SK-N-SH (cell line): Measurements from ENCODE around the gene LY6G6D. TPM values are rescaled to one million over a fixed set of nuclear protein-coding genes. Genes with fewer than 3 reads are reported as not detected.

Experiments used
- CTCF ChIA-PET: fragments of 300-600, 350-600 bp; formaldehyde crosslinking; extraction: SDS; loops from one replicate; lab custom pipeline; 2021; lab: Yijun Ruan, JAX
- POLR2A ChIA-PET: fragments of 350-600 bp; sonication (Branson Sonifier 250); formaldehyde crosslinking; extraction: SDS; loops from one replicate; lab custom pipeline; 2020; ENCODE audit warnings: antibody characterized with exemption, inconsistent platforms; lab: Yijun Ruan, JAX
- DNase-seq: peaks from one replicate; pipeline ENCODE4 v3.0.0; 2012
- H2AFZ ChIP-seq: fragments of 200-600 bp; sonication (generic); 2 replicates; pipeline ENCODE4 v1.8.1; 2016; ENCODE audit warnings: antibody characterized with exemption, mild to moderate bottlenecking, low read depth
- H3F3A ChIP-seq: fragments of 200-600 bp; sonication (generic); replicated peaks from 2 replicates; pipeline ENCODE3; 2016; ENCODE audit warnings: antibody characterized with exemption, mild to moderate bottlenecking; ENCODE audit not compliant: insufficient read depth
- H3K27ac ChIP-seq, 2 experiments: fragments of 200-500 bp in 1 of 2; fragments of 200-600 bp in 1 of 2; sonication (Bioruptor generic) in 1 of 2; sonication (generic), shearing (Covaris generic) in 1 of 2; 2 replicates each; pipeline versions ENCODE4 v1.5.1 to v1.6.1; 2014 to 2016; ENCODE audit warnings: low read depth in 2 of 2, inconsistent platforms in 1 of 2, low read length in 1 of 2, mild to moderate bottlenecking in 1 of 2, mixed read lengths in 1 of 2
- H3K27me3 ChIP-seq: fragments of 200-600 bp; sonication (generic), shearing (Covaris generic); 2 replicates; pipeline ENCODE4 v1.6.1; 2016; ENCODE audit warnings: mixed run types; ENCODE audit not compliant: insufficient read depth
- H3K36me3 ChIP-seq, 2 experiments: fragments of 200-500 bp in 1 of 2; fragments of 200-600 bp in 1 of 2; sonication (Bioruptor generic) in 1 of 2; sonication (generic) in 1 of 2; replicated peaks in 1 of 2; 2 replicates each; pipeline versions ENCODE3 to v1.5.1; 2014 to 2016; ENCODE audit warnings: low read length in 1 of 2, mild to moderate bottlenecking in 1 of 2; ENCODE audit not compliant: insufficient read depth in 2 of 2, control insufficient read depth in 1 of 2
- H3K4me1 ChIP-seq, 2 experiments: fragments of 200-500 bp in 1 of 2; fragments of 200-600 bp in 1 of 2; sonication (Bioruptor generic) in 1 of 2; sonication (generic), shearing (Covaris generic) in 1 of 2; 2 replicates each; pipeline versions ENCODE4 v1.5.1 to v1.6.1; 2014 to 2016; ENCODE audit warnings: low read depth in 1 of 2, low read length in 1 of 2, mixed run types in 1 of 2; ENCODE audit not compliant: insufficient read depth in 2 of 2, control insufficient read depth in 1 of 2
- H3K4me2 ChIP-seq: fragments of 200-600 bp; sonication (generic), shearing (Covaris generic); 2 replicates; pipeline ENCODE4 v1.6.1; 2017; ENCODE audit warnings: mixed run types
- H3K4me3 ChIP-seq, 2 experiments: fragments of 200-500 bp in 1 of 2; fragments of 200-600 bp in 1 of 2; sonication (Bioruptor generic) in 1 of 2; sonication (generic), shearing (Covaris generic) in 1 of 2; 2 replicates each; pipeline versions ENCODE4 v1.5.1 to v1.8.1; 2014 to 2016; ENCODE audit warnings: low read depth in 2 of 2, inconsistent platforms in 1 of 2, low read length in 1 of 2, mild to moderate bottlenecking in 1 of 2, mixed read lengths in 1 of 2, moderate library complexity in 1 of 2
- H3K79me2 ChIP-seq: fragments of 200-600 bp; sonication (generic); 2 replicates; pipeline ENCODE4 v1.8.1; 2017; ENCODE audit warnings: mild to moderate bottlenecking; ENCODE audit not compliant: insufficient read depth
- H3K9ac ChIP-seq: fragments of 200-600 bp; sonication (generic); 2 replicates; pipeline ENCODE4 v1.6.1; 2017; ENCODE audit warnings: mixed run types
- H3K9me2 ChIP-seq: fragments of 200-600 bp; sonication (generic); 2 replicates; pipeline ENCODE4 v1.6.1; 2017; ENCODE audit warnings: mixed run types
- H3K9me3 ChIP-seq: fragments of 200-600 bp; sonication (generic); 2 replicates; pipeline ENCODE4 v1.6.1; 2017; ENCODE audit warnings: mixed run types, mild to moderate bottlenecking, moderate library complexity
- H4K20me1 ChIP-seq: fragments of 200-600 bp; sonication (generic); 2 replicates; pipeline ENCODE4 v1.6.1; 2017; ENCODE audit warnings: mild to moderate bottlenecking, mixed run types; ENCODE audit not compliant: insufficient read depth
- FOXM1 ChIP-seq: IDR thresholded peaks from 2 replicates; pipeline ENCODE4 v1.4.0; 2012; ENCODE audit warnings: low read depth, mild to moderate bottlenecking
- RXRA ChIP-seq: IDR thresholded peaks from 2 replicates; pipeline ENCODE4 v1.4.0; 2012; ENCODE audit warnings: low read depth, mild to moderate bottlenecking, borderline replicate concordance
- WGBS: methylation state at CpG from one replicate; pipeline ENCODE4 v1.1.6; 2017; ENCODE audit warnings: low lambda C conversion rate; 5-methylcytosine and 5-hydroxymethylcytosine counted together
- polyA plus RNA-seq, 3 experiments: library from polyadenylated mRNA; depleted of rRNA; stranded (reverse); fragments of >200 nt; gene quantifications; 2 replicates each; pipeline ENCODE4 v1.2.3, GENCODE V29; 2012
- TF ChIP-seq, protein P1 (sequence below): fragments of 200-600 bp; sonication (generic); IDR thresholded peaks from 2 replicates; pipeline ENCODE4 v1.6.1; 2017; ENCODE audit warnings: antibody characterized with exemption, mild to moderate bottlenecking, moderate library complexity

LY6G6D gene
- polyA plus RNA-seq, 1 of the 3 experiments (the other 2 are of a cell fraction) = not detected

- peak overlapping the region; percentile 90 to 93; a peak in 3 of 4 replicates for H3K4me3 ChIP-seq
- peaks cover 43 to 46% of the 10 kb centered on the region in 2 experiments for H3K36me3 ChIP-seq
Observed at GRCh38 chr6:31727717-31728671, 12.8 kb downstream of the LY6G6D start.

DNA sequence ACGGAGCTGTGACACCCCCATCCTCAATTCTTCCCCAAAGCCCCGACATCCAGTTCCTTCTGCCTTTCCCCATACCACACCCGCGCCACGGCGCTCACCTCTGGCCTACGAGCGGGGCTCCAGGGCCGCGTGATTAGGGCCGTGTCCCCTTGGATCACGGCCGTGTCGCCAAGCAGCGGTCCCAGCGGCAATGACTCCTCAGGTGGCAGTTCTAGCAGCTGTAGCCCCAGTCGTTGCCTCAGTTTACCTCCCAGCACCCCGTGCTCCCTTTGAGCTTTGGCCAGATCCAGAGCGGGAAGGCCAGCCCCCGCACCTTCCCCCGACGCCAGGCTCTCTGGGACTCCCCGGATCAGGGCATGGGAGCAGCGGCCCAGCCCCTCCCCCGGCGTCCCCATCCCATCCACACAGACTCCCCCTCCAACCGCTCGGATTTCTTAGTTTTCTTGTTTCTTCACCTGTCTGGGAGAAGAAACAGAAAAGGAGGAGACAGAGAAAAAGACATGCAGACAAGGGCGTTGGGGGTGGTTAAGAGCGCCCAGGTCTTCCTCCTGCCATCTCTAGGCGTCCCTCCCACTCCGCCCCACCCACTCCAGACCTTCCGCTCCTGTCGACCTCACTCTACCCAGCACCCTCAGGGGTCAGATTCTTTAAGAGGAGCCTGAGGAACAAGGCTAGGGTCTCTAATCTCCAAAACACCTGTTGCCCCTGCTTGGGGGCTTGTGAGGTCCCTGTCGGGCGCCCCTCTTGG is 13.8 kb downstream of the LY6G6D start, which contains the start of gene DDAH2:
Gene DDAH2, minus strand, starts transcription at position 533 of the 748 bp plus-strand sequence. Its CDS starts 138 bp downstream, at position 395.
- WGBS = 41% methylated on average over 30 of the region's 36 CpGs
- CTCF ChIA-PET = interaction anchor here (0.7 to 7.3 kb wide), 41 partner anchors 8 to 230 kb away, joined by 3 to 45 read pairs (median 4); partner anchors contain the start of genes ABHD16A, EHMT2, GPANK1 and HSPA1B
- POLR2A ChIA-PET = interaction anchor here (0.6 to 2.0 kb wide), 10 partner anchors 14 to 182 kb away, joined by 3 to 10 read pairs (median 4); partner anchors contain the start of genes ABHD16A, ATP6V1G2, HSPA1B and LSM2
- peaks cover 44% of the 10 kb centered on the region for H3F3A ChIP-seq
- peak within 1 kb of the TSS; percentile 90 to 93 for H3K4me3 ChIP-seq
- peaks cover 52 to 55% of the 10 kb centered on the region in 2 experiments for H3K36me3 ChIP-seq
- H3K4me2 ChIP-seq = peak within 1 kb of the TSS; percentile 98
- H4K20me1 ChIP-seq = peaks cover 21% of the 10 kb centered on the region
- peaks cover 13 to 20% of the 10 kb centered on the region in 2 experiments; a peak in 1 of 4 replicates for H3K4me1 ChIP-seq
- peaks cover 40% of the 10 kb centered on the region for H3K79me2 ChIP-seq
- no peaks in the 10 kb centered on the region for H3K9me2 ChIP-seq
- H3K27ac ChIP-seq = peak within 1 kb of the TSS; percentile 94
- no peaks in the 10 kb centered on the region for H3K27me3 ChIP-seq
- TF ChIP-seq, protein P1, sequence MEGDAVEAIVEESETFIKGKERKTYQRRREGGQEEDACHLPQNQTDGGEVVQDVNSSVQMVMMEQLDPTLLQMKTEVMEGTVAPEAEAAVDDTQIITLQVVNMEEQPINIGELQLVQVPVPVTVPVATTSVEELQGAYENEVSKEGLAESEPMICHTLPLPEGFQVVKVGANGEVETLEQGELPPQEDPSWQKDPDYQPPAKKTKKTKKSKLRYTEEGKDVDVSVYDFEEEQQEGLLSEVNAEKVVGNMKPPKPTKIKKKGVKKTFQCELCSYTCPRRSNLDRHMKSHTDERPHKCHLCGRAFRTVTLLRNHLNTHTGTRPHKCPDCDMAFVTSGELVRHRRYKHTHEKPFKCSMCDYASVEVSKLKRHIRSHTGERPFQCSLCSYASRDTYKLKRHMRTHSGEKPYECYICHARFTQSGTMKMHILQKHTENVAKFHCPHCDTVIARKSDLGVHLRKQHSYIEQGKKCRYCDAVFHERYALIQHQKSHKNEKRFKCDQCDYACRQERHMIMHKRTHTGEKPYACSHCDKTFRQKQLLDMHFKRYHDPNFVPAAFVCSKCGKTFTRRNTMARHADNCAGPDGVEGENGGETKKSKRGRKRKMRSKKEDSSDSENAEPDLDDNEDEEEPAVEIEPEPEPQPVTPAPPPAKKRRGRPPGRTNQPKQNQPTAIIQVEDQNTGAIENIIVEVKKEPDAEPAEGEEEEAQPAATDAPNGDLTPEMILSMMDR = peak; percentile 80
- no peak for TF ChIP-seq FOXM1
- TF ChIP-seq, all 33 proteins: peak for 1
- H3K9ac ChIP-seq = peak within 1 kb of the TSS; percentile 98
- peak within 1 kb of the TSS; percentile 67 for H2AFZ ChIP-seq
- no peak for DNase-seq
- no peaks in the 10 kb centered on the region for H3K9me3 ChIP-seq

More at GRCh38 chr6:31727717-31728671, 12.8 kb downstream of the LY6G6D start:
- peaks cover 12% of the 10 kb centered on the region; the same call in 1 of the 2 replicates for H4K20me1 ChIP-seq
- peaks cover 13 to 14% of the 10 kb centered on the region in 2 experiments; a peak in 1 of 4 replicates for H3K4me1 ChIP-seq
- H3K9me2 ChIP-seq = no peaks in the 10 kb centered on the region
- CTCF ChIA-PET = interaction anchor here (0.7 to 7.3 kb wide), 12 partner anchors 12 to 135 kb away, joined by 3 to 45 read pairs (median 6); partner anchors contain the start of genes LSM2, MSH5, NEU1 and VARS1
- no peaks in the 10 kb centered on the region for H3K9me3 ChIP-seq
- peaks cover 35% of the 10 kb centered on the region for H3F3A ChIP-seq
- no peaks in the 10 kb centered on the region for H3K27me3 ChIP-seq
- H3K4me2 ChIP-seq = peak overlapping the region; percentile 98
- 95% methylated on average over 29 of the region's 41 CpGs for whole genome bisulfite sequencing
- no peak overlapping the region for H3K27ac ChIP-seq
- no peak for DNase-seq
- no peak overlapping the region for H2AFZ ChIP-seq
- peak overlapping the region; percentile 98; the same call in 1 of the 2 replicates for H3K9ac ChIP-seq
- H3K79me2 ChIP-seq = peaks cover 30% of the 10 kb centered on the region; the same call in 1 of the 2 replicates
- no peak for TF ChIP-seq RXRA
- POLR2A ChIA-PET = interaction anchor here (0.6 kb wide), 1 partner anchor 81 kb away, joined by 4 read pairs; no protein-coding TSS in a partner anchor
